GM19351 (cell line): Measurements from ENCODE around the gene ASB13.
A peak's percentile ranks its signal among the peaks of the same experiment; 100 is the strongest.
"Not testable (repeated sequence)": the region's sequence is repeated elsewhere in the genome, so short reads cannot be mapped to it uniquely, and the experiment has no call there.

Experiments used
- ATAC-seq: cut with Tn5 transposase; IDR thresholded peaks from one replicate; pipeline ENCODE4 v1.9.1; 2021; ENCODE audit warnings: mild to moderate bottlenecking, moderate library complexity; ENCODE audit not compliant: unreplicated experiment

ASB13 gene

DNA sequence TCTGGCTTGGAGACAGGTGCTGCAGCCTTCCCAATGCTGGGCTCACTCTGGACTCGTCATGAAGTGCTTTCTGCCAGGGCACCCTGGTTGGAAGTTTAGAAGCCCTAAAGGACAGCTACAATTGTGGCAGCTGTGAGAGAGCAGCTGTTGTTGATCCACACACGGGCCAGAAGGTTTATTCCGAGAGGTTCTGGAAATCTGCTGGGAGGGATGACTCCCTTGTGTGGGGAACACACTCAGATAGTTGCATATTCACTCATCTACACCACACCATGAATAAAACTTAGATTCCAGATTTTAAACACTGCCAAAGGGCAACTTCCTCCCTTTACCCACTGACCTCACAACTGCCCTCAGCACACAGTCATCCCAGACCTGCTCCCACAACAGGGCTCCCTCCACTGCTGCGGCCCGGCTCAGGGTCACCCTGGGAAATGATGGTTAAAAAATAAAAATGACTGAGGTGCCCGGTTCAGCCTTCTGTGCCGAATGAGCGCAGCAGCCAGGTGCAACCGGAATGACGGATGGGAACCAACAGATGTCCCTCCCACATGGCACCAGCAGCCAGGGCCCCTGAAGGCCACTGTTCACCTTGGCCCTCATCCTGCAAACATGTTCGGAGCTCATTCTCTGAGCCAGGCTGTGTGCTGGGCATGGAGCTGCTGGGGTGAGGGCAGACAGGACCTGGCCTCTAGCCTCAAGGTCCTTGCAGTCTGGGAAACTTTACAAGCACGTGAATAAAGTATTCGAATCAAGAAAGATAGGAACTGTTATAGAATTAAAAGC is 40.2 kb downstream of the ASB13 start:
- no peak for ATAC-seq

DNA sequence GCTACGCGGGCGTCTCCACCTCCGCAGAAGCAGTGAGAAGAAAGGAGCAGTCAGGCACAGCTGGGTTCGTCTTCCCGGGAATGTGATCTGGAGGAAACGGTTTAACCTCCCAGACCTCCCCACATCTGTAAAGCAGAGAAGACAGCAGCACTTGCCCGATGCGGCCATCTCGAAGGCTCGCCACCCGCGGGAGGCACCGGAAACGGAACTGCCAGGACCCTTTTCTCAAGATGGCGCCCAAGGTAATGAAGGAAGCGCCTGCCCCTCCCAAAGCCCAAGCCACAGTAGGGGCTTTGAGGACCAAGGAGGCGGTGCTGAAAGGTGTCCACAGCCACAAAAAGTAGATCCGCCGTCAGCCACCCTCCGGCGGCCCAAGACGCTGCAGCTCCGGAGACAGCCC is 41.7 kb downstream of the ASB13 start:
- ATAC-seq: no peak

DNA sequence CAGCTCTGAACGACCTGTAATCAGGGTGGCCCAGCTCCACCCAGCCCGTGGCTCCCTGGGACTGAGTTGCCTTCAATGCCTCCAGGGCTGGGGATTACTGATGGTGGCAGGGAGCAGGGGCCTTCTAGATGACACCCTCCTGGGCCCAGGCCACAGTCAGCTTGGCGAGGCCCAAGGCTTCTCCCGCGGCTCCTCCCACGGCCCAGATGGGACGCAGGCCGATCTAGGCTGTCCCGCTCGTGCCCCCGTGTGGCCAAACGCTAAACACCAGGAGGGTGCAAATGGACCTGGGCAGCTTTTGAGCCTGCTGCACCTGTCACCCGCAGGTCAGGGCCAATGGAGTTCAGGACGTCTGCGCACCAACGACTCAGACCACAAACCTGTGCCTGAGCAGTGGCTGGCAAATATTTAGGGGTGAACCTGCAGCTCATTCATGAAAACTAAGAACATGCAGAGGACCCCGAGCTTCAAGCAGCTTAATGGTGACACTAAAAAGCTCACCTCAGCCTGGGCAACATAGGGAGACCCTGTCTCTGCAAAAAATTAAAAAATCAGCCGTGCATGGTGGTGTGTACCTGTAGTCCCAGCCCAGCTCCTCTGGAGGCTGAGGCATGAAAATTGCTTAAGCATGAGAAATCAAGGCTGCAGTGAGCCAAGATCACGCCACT is 43.2 kb downstream of the ASB13 start:
- ATAC-seq: peak; percentile 98

DNA sequence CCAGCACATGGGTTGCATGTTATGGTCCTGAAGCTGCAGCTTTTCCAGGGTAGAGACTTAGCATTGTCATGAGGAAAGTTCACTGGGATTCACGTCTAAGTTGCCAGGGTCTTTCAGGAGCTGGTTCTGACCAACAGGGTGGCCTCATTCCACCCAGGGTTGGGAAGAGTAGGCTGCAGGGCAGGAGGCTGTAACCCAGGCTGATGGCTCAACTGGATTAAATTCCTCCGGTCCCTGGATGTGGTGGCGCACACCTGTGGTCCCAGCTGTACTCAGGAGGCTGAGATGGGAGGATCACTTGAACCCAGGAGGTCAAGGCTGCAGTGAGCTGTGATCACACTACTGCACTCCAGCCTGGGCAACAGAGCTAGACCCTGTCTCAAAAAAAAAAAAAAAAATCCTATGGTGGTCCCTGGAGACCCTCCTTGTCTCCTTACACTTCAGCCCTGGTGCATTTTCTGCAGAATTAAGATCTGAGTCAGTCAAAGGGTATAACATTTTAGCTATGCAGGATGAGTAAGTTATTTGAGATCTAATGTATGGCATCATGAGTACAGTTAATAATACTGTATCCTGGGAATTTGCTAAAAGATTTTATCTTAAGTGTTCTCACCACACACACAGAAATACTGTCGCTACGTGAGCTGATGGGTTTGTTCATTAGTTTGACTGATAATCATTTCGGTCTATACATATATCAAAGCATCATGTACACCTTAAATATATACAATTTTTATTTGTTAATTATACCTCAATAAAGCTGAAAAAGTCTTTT is 44.0 kb downstream of the ASB13 start:
- no peak for ATAC-seq

DNA sequence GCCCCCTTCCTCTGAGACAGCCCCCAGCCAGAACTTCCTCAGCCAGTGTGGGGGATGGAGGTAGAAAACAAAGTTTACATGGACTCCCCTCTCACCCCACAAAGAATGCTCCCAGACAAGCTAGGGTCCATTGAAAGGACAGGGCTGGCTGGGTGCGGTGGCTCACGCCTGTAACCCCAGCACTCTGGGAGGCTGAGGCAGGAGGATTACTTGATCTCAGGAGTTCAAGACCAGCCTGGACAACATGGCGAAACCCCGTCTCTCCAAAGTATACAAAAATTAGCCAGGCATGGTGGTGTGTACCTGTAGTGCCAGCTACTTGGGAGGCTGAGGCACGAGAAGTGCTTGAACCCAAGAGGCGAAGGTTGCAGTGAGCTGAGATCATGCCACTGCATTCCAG is 45.0 kb downstream of the ASB13 start:
- ATAC-seq: not testable (repeated sequence)

DNA sequence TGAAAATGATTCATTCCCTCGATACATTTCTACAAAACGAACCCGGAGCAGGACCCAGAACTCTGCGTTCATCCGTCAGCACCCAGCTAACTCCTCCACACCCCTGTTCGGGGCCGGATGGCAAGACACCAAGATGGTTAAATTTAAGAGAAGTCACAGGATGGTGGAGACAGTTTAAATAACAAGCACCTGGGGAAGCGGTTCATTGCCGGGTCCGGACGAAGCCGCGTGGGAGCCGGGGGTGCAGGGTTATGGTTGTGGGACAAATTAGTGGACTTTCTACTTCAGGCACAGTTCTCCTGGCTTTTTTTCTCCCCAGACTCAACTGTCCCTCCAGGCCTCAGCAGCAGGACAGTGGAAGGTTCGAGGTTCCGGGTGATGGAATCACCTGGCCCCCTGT is 45.4 kb downstream of the ASB13 start:
- no peak for ATAC-seq

DNA sequence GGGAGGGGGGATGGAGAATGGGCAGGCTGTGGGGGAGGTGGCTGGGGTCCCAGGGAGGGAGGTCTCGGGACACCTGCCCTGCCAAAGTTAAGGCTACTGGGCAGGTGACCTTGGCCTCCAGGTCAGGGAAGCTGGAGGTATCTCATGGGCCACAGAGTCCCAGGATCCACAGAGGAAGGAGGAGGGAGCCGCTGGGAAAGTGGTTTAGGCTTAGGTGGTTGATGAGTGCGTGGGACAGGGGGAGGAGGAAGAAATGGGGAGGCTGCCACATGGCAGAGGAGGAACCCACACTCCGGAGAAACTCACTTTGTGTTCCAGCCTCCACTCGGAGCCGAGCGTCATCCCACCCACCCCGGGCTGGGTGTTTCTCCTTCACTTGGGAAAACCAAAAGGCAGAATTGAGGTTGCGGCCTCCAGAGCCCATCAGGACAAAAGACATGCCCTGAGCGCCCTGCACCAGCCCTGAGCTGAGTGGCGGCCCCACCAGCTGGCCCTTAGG is 46.1 kb downstream of the ASB13 start:
- ATAC-seq: no peak

DNA sequence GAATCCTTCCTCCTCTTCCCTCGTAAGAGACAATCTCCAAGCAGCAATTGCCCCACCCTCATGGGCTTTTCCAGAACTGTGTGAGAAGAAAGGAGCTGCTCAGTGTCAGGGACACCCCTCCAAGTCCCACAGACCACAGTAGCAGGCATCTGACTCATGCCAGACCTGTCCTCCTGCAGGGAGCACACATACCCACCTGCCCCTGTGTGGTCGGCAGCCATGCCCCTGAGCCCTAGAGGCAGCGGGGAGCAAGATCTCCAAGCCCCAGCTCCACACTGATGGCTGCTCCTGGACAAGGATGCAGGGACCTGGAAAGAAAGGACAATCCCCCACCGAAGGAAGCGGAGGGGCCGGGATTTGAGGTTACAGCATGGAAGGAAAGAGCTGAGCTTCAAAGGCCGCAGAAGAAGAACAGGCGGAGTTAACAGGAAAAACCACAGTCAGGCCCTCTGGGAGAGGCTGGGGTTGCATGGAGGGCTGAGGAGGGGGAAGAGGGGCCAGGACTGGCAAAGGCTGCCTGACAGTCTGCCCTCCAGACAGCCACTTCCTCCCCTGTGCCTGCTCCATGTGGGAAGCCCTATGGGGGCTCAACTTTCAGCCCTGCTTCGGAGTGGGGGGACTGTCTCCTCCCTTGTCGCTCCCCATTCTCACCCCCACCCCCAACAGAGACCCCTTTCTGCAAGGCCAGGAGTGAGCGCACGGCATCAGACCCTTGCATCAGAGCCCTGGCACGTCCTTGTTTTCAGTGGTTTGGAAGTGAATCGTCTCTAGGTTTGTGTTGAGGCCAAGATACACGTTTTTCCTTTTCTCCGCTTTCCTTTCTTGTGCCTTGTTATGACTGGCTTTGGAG is 46.8 kb downstream of the ASB13 start:
- ATAC-seq: no peak

DNA sequence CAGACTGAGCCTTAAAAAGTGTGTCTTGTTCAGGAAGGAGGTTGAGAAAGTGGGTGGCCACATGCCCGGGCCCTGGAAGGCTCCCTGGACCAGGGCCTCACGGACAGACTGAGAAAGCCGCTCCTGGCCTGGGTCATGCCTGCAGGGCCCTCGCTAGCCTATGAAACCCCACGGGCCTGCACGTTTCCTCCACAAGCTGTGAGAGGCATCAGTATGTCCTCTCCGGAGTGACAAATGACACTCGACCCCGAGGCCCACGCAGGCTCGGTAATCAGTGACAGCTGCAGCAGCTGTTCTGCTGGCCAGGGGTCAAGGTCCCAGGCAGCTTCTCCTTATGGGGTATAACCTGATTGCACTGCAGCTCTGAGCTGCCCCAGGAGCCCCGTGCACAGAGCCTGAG is 47.6 kb downstream of the ASB13 start:
- ATAC-seq: no peak

DNA sequence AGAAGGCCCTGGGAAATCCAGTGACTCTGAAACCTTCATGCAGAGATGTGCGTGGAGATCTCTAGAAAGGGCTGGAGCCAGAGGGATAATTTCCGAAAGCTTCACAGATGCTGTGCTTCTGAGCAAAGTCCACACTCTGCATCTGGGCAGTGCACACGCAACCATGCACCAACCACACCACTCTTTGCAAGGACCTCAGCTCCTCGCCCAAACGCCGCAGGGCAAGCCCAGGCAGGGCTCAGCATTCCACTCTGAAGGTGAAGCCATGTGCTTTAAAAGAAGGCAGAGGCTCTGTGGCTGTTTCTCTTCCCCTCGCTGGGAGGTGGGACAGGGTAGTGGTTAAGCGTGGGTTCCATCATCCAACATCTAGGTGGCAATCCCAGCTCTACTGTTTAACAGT is 48.4 kb downstream of the ASB13 start:
- ATAC-seq: no peak

DNA sequence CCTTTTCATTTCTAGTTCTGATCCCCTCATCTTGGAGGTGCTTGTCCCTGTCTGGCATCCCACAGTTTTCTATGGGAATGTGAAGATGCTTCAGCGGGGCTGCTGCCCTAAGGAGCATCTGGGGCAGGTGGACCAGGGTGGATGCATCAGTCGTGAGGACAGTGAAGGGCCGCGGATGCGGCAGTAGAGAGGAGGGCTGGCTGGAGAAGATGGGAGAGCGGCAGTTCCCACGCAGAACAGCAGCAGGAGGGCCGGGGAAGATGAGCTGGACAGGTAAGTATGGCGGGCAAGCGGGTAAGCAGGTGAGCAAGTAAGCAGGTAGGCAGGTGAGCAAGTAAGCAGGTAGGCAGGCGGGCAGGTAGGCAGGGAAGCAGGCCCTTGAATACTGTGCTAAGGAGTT is 48.9 kb downstream of the ASB13 start:
- ATAC-seq: no peak

DNA sequence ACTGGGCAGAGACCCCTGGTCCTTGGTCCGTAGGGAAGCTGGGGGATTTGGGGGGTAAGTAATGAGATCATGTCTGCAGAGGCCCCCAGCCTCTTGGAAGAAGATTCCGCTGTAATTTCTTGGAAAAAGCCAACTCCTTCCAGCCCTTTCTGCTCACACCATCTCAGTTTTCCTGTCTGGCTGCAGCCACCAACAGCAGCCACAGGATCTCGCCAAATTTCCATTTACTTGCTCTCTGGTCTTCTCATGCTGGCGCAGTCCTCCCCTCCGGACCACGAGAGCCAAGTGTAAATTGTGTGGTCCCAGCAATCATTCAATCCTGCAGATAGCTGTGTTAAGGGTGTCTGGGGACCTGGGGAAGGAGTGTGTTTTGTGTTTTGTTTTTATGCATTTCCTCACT is 49.6 kb downstream of the ASB13 start:
- ATAC-seq: no peak

DNA sequence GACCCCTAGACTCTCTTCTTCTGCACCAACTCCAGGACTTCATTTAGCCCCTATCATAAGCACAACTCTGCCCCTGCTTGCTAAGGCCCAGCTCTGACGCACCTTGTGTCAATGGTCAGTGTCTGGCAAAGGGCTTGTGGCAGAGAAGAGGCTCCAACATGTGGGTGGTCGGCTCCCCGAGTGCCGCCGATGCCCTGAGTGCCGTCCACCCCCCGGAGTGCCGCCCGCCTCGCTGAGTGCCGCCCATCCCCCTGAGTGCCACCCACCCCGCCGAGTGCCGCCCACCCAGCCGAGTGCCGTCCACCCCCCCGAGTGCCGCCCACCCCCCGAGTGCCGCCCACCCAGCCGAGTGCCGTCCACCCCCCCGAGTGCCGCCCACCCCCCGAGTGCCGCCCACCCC is 50.3 kb downstream of the ASB13 start:
- no peak for ATAC-seq

DNA sequence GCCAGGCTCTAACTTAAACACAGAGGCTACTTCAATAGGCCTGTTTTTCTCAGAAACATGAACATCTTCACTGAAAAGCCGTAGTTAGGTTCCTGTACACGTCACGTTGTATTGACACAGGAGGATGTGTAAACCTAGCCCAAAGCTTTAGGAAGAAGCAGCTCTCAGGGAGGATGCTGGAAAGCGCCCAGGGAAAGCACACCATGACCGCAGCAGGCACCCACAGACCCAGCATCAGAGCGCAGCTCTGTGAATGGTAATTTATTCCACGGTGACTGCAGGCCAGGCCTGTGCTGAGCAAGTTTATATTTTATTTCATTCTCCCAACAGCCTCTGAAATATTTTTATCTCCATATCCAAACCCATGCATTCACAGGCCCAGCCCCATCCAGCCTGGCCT is 51.1 kb downstream of the ASB13 start:
- no peak for ATAC-seq

DNA sequence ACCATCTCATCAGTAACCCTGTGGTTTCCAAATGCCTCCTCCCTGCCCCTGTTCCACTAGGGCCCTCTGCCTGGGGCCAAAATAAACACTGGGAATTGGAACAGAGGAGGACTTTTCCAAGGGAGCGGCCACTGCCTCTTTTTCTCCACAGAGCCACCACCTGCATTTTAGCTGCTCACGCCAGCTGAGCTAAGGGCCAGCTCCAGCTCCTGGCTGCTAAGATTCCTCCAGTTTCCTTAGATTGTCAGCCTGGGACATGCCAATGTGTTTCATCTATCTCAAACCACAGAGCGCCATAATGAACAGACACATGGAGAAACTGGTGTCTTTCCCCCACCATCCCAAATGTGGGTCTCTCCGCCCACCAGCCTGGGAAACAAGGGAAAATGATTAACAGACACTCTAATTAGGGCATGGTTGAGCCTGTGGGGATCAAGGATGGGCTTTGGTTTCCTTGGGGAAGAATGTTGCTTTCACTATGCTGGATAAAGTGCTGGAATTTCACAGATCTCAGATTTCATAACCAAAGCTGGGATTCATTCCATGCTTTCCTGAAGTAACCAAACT is 52.2 kb downstream of the ASB13 start:
- no peak for ATAC-seq

DNA sequence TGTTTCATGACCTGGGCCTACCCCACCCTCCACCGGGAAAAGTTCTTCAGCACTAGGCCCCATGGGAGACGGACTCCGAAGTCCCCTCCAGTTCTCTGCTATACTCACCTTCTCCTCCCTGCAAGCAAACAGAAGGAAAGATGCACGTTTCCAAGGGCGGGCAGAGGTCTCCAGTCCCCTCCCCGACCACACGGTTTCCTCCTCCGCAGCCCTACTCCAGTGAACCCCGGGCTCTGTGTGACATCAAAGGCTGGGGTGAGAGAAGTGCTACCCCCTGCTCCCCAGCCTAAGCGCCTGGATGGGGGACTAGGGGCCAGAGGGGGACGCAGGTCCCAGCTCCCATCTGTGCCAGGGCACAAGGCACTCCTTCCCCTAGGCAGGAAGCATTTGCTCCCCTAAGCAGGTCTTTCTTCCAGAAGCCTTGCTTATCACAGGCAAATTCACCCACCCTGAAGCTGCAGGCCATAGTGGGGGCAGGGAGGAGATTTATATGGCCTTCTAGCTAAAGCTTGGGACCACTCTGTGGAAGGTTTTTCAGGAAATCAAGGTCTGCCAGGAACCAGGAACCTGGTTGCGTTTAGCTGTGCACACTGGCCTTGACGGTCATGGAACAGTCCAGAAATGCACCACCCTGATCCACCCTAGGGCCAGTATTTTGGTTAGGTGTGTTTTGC is 52.8 kb downstream of the ASB13 start:
- no peak for ATAC-seq

DNA sequence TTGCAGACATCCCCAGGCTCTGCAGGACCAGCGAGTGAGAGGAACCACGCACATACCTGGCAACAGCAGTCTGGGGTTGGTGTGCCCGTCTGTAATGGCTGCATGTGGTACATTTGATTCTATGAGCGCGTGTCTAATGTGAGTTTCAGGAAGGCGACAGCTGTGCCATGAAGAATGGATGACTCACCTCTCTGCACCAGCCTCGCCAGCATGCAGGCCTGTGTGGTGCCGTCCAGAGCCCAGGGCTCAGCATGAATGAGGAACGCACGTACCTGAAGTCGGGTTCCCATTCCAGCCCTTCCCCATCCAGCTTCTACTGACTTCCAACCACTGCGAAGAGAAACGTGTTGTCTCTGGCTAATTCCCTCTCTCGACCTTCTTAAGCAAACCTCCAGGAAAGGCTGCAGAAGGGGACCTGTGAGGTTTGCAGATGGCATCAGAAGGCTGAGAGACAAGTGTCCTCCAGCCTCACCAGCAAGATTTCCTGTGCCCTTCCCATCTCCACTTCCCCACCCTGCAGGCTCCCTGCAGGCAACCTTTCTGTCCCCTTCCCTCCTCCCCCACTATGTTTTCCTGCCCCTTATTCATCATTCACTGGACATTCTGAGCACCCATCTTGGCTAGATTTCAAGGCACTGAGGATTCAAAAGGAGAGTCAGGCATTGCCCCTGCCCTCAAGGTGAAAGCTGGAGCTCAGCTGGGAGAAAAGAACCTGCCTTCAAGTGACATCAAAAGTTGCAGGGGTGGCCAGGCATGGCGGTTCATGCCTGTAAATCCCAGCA is 54.3 kb downstream of the ASB13 start:
- ATAC-seq: no peak

DNA sequence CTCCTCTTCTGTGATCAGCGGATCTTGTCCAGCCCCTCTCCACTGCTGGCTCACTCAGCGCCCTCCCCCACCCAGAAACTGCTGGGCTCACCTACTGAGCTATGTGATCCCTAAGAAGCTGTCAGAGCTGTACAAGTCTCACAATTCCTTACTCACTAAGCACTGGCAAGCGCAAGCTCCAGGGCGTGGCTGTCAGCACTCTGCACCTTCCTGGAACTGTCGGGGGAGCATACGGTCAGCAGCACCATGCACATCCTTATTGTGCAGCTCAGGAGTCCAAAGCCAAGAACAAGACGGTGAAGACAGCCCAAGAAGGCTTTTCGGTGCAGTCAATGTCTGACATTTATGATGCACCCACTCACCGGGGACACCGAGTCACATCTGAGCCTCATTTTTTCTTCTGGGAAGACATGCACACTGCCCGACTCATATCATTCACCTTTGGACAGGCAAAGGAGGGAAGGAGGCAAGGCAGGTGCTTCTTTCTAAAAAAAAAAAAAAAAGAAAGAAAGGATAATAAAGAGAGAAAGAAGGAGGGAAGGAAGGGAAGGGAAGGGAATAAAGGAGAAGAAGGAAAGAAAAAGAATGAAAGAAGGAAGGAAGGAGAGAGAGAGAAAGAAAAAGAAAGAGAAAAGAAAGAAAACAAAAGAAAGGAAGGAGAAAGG is 56.3 kb downstream of the ASB13 start:
- ATAC-seq: no peak
